Lung microvascular endothelial cell (primary cell): ENCODE data around the gene SDSL. TPM values are rescaled to one million over a fixed set of nuclear protein-coding genes. Genes with fewer than 3 reads are reported as not detected.

Experiments
- DNase-seq, 2 donors: peaks; one replicate each; pipeline versions ENCODE4 v3.0.0 to v3.0.0-alpha.2; 2010; ENCODE audit warnings: low read depth in 2 of 2
- total RNA-seq: library from RNA; depleted of rRNA; stranded (reverse); fragments of >200 nt; gene quantifications from 2 replicates; pipeline ENCODE4 v1.2.1, GENCODE V29; 2014

The SDSL gene
- total RNA-seq, 1 donor from 2014 or later = 4.2 TPM

DNA sequence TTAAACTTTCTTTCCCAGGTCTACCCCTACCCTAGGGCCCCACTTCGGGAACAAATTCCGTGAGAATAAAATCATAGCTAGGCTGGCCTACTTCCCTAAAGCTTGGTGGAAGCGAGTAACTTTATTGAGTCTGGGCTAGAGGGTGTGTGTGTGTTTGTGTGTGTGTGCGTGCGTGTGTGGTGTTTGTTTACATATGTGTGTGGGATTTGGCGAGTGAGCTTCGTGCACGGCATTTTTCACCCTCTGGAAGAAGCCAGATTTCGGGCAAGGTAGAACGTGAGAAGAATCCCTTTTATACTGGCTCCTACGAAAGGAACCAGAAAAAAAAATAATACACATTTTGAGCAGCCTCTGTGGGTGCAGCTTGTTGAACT lies 57.0 kb downstream of the SDSL start:
- no peak for DNase-seq

DNA sequence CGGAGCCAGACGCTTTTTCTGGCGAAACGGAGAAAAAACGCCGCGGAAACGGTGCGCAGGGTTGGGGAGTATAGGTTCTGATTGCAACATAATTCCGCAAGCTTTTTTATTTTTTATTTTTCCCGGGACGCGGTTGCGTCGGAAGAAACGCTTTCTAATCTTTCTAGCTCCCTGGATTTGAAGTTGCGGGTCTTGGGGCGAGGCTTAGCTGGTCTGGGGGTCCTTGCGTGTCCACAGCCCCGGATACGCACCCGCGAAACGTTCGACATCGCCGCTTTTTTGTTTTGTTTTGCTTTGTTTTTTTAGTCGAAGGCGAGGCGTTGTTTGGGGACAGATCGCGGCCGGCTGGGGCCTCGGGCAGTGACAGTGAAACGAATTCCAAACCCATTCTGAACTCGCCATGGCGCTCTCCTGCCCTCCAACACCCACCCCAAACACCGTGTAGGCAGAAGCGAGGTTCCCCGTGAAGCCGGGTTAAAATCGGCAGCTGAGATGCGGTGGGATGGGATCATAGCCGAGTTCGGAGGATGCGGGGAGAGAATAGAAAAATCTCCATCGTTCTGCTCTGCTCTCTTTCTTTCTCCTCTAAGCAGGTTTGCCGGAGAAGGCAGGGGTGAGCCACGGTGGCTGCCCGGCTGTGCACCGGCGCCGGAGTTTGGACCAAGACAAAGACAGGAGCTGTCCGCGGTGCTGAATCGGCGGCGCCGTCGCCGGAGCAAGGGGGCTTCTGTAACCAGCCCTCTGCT lies 57.6 kb downstream of the SDSL start:
- peak; percentile 54 to 55 for DNase-seq

DNA sequence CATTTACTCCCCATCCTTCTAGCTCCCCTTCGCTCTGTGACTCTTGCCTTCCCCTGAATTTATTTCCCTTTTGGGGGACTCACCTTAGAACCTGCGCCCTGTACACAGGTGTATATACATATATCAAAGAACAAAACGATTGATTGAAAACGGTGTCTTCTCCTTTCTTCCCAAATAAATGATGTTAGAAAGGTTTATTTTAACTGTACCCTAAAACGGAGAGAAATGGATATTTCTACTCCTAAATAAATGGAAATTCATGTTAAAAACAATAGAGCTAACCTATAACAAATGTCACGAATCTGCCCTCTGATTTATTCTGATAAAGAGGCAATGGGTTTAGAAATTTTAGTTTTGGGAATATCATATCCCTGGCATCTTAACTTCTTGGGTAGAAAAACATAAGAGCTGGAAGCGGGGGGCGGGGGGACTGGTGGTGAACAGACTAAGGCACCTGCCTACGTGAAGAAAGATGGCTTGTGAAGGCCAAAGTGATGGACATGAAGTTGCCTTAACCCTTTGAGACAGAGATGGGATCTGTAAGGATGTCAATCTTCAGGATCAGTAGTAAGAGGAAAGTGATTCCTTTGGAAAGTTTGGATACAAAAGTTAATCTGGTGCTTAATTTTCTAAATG lies 58.3 kb downstream of the SDSL start:
- no peak for DNase-seq

DNA sequence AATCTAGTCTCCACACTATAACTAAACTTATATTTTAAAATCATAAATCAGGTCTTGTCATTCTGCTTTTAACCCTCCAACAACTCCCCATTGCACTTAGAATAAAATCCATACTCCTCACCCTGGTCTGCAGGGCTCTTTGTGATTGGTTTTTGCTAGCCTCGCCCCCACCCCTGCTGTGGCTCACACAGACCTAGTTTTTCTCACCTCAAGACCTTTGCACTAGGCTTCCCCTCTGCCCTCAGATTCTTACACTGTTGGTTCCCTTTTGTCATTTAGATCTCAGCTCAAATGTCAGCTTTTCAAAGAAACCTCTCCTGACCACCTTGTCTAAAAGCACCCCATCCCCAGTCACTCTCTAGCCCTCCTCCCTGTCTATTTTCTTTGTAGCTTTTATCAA lies 60.2 kb downstream of the SDSL start:
- no peak for DNase-seq

DNA sequence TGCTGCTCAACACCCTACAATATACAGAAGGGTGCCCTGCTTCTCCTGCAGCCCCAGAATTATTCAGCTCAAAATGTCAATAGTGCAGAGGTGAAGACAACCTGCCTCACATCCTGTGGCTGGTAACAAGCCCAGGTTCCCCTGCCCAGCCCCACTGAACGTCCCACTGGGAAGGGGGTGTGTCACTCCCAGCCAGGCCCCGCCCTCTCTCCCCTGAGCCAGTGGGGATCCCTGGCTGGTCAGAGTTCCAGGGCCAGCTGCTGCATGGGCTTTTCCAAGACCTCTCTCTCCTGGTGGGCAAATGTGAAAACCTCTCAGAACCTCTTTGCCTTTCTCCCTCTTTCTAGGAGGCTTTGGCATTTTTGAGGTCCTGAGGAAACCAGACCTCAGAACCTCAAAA lies 63.1 kb downstream of the SDSL start:
- no peak for DNase-seq

DNA sequence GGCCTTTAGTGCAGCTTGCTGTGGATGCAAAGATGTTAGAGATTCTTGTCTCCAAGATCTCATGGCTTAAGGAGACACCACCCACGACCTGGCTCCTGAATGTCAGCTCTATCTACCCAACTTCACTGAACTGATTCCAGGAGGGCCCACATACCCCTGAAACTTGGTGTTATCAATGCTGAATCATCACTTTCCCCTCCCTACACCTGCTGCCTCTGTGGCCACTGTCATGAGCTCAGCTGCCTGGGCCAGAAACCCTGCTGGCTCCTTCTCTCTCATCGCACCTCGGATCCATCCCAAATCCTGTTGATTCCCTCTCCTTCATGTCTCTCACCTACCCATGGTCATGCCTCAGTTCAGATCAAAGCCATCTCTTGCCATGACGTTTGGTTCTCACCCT lies 64.5 kb downstream of the SDSL start:
- DNase-seq = no peak

Other genes starting within 250 kb of the SDSL start
- 30.2 and 31.4 TPM in 2 replicates for gene DDX54, start 236.9 kb upstream of the SDSL start, total RNA-seq
- 13.1 and 15.9 TPM in 2 replicates for gene RITA1, start 236.7 kb upstream of the SDSL start, total RNA-seq
- 3.8 and 4.6 TPM in 2 replicates for gene TPCN1, start 200.9 kb upstream of the SDSL start, total RNA-seq
- gene SLC8B1, start 87.3 kb upstream of the SDSL start, total RNA-seq = 11.3 and 17.9 TPM in 2 replicates
- gene PLBD2, start 63.8 kb upstream of the SDSL start, total RNA-seq = 9.9 and 13.7 TPM in 2 replicates
- not detected in 2 replicates for gene SDS, start 18.5 kb upstream of the SDSL start, total RNA-seq
- not detected in 2 replicates for gene LHX5, start 49.5 kb downstream of the SDSL start, total RNA-seq